Breast epithelium (tissue), 3 donors: ENCODE data around the gene OTOP2.

Experiments
- POLR2A ChIP-seq: fragments of 450-650 bp; IDR thresholded peaks from one replicate; pipeline ENCODE4 v1.6.1; 2016; ENCODE audit warnings: antibody characterized with exemption, mild to moderate bottlenecking, moderate library complexity
- TF ChIP-seq, protein P1 (sequence below), 3 donors: fragments of 450-650 bp; IDR thresholded peaks; one replicate each; pipeline ENCODE4 v1.5.1; 2016 to 2017; ENCODE audit warnings: antibody characterized with exemption in 3 of 3, mild to moderate bottlenecking in 3 of 3, moderate library complexity in 3 of 3

DNA sequence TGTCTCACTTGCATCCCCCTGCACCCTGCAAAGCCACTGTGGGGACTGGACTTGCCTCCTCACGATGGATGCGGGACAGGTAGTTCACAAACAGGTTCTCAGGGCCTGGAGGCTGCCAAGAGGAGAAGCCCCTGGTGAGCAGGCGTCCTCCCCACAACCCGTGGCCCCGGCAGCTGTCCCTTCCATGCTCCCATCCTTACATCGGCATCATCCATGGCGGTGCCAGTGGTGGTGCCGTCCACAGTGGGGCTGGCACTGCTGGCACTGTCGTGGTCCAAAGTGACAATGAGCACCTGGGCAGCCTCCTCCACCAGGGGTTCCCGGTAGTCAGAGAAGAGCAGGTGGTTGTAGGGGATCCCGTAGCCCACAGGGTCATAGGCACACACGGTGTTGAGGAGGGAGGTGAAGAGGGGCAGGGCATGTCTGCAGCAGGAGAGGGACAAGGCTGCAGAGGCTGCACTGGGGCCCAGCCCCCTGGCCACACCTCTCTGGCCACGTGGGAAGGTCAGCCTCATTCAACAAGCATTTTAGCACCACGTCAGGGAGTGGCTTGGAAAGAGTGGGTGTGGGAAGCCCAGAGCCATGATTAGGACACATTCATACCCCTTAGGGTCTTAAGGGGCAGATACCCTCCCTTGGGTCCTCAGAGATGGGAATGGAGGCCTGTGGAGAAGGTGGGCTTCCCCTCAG is 35.9 kb downstream of the OTOP2 start:
- TF ChIP-seq, protein P1, sequence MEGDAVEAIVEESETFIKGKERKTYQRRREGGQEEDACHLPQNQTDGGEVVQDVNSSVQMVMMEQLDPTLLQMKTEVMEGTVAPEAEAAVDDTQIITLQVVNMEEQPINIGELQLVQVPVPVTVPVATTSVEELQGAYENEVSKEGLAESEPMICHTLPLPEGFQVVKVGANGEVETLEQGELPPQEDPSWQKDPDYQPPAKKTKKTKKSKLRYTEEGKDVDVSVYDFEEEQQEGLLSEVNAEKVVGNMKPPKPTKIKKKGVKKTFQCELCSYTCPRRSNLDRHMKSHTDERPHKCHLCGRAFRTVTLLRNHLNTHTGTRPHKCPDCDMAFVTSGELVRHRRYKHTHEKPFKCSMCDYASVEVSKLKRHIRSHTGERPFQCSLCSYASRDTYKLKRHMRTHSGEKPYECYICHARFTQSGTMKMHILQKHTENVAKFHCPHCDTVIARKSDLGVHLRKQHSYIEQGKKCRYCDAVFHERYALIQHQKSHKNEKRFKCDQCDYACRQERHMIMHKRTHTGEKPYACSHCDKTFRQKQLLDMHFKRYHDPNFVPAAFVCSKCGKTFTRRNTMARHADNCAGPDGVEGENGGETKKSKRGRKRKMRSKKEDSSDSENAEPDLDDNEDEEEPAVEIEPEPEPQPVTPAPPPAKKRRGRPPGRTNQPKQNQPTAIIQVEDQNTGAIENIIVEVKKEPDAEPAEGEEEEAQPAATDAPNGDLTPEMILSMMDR (IDR thresholded peaks at IDR 0.05), result no peak
- no peak for TF ChIP-seq POLR2A
